Measurements from ENCODE around the gene LIN28B. TPM values are rescaled to one million over a fixed set of nuclear protein-coding genes. Genes with fewer than 3 reads are reported as not detected.

The LIN28B gene
- total and polyA plus RNA-seq, 2 of the 4 experiments (the other 2 are of a cell fraction): not detected

DNA sequence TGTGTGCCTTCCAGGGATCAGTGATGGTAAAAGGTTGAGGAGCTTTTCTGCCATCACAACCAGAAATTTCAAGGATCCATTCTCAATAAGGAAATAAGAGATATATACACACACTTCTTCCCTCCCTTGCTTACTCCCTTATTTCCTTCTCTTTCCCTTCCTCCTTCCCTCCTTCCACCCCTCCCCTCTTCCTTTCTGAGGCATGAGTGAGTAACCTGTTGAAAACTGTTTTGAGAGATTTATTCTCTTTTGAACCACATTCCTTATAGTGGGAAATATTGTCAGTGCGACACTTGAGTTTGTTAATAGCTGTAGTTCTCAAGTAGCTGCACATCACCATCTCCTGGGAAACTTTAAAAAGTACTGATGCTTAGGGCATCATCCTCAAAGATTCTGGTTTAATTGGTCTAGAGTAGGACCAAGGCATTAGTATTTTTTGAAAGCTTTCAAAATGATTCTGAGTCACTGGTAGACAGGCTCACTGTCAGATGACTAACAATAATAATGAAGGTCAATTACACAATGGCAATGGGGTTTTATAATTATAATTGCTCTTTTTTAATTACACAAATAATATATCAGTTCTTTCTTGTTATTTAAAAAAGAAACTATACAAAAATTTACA, 113.0 kb downstream of the LIN28B start:
- Histone ChIP-seq H2AFZ (replicated peaks; ENCODE audit: low read length, poor library complexity) (no peak overlapping the region), H3K4me2 (ENCODE audit: low read depth, low read length) (no peak overlapping the region), H3K4ac (ENCODE audit: low read depth, low read length) (no peak overlapping the region), H2BK15ac (ENCODE audit: low read depth, low read length) (no peak overlapping the region), H4K5ac (ENCODE audit: low read depth, low read length) (no peak overlapping the region), H3K36me3 (ENCODE audit: control insufficient read depth, insufficient read depth, low read length) (no peaks in the 10 kb centered on the region), H4K20me1 (ENCODE audit: insufficient read depth, low read length) (no peaks in the 10 kb centered on the region), H3K9me3 (ENCODE audit: control insufficient read depth, insufficient read depth, low read length) (no peaks in the 10 kb centered on the region), H3K9ac (ENCODE audit: low read depth, low read length) (no peak overlapping the region), H3K4me1 (ENCODE audit: control insufficient read depth, insufficient read depth, low read length) (no peaks in the 10 kb centered on the region), H4K91ac (ENCODE audit: insufficient read depth, low read depth, low read length) (no peak overlapping the region), H3K27me3 (ENCODE audit: control insufficient read depth, insufficient read depth, low read length) (peaks cover 10% of the 10 kb centered on the region; the same call in 1 of the 2 replicates), H2AK5ac (ENCODE audit: low read depth, low read length) (no peak overlapping the region), H3K9me1 (ENCODE audit: insufficient read depth, low read length) (no peaks in the 10 kb centered on the region), H3K4me3 (ENCODE audit: insufficient read depth, low read depth, low read length) (no peak overlapping the region), H2AK9ac (replicated peaks; ENCODE audit: low read depth, low read length, poor library complexity) (no peak overlapping the region), H4K8ac (ENCODE audit: low read depth in 2 of 2, low read length in 2 of 2) (no peak overlapping the region), H3K23ac (ENCODE audit: low read depth, low read length) (no peak overlapping the region), H3K18ac (ENCODE audit: low read depth, low read length) (no peak overlapping the region), H2BK5ac (ENCODE audit: low read depth, low read length, poor library complexity, severe bottlenecking) (no peak overlapping the region), H2BK120ac (ENCODE audit: low read depth, low read length) (no peak overlapping the region), H3K56ac (ENCODE audit: extremely low read depth, insufficient read depth, low read length) (no peak overlapping the region), H3K14ac (replicated peaks; ENCODE audit: low read depth, low read length) (no peak overlapping the region), H3K79me1 (ENCODE audit: low read depth in 1 of 2, low read length in 2 of 2) (no peaks in the 10 kb centered on the region), H2BK20ac (ENCODE audit: low read depth, low read length) (no peak overlapping the region), H3K27ac (ENCODE audit: insufficient read depth, low read length) (no peak overlapping the region)
- ChIA-PET POLR2A (ENCODE audit: unreplicated experiment) (no interaction called here), CTCF (no interaction called here)
- DNase-seq (no peak), ATAC-seq (ENCODE audit: low read depth) (no peak)
- WGBS, 2 experiments (ENCODE audit: extremely low coverage in 2 of 2, insufficient read length in 1 of 2): no CpG with 5 or more reads among the region's 1 CpG
- intact Hi-C loops (cut with micrococcal nuclease) (no loop called here), in situ Hi-C loops (cut with MboI; ENCODE audit: low sequenced_read_pairs) (loop anchor here (10.0 kb wide), 2 partner anchors 125 to 385 kb away; no protein-coding TSS in a partner anchor), dilution Hi-C loops (cut with HindIII; ENCODE audit: low sequenced_read_pairs, unreplicated experiment) (no loop called here)
- TF ChIP-seq POLR2A (IDR thresholded peaks at IDR 0.05; ENCODE audit: low read depth, low read length) (no peak), RAD21 (IDR thresholded peaks at IDR 0.05; ENCODE audit: low read length) (no peak), MAZ (IDR thresholded peaks at IDR 0.05; ENCODE audit: borderline replicate concordance, low read depth, low read length) (no peak), RCOR1 (IDR thresholded peaks at IDR 0.05; ENCODE audit: insufficient replicate concordance, low read length) (no peak), CEBPB (IDR thresholded peaks at IDR 0.05; ENCODE audit: low read depth, low read length) (no peak), BHLHE40 (IDR thresholded peaks at IDR 0.05; ENCODE audit: low read depth, low read length) (no peak), SMC3 (IDR thresholded peaks at IDR 0.05; ENCODE audit: low read depth, low read length) (no peak), MAFK (IDR thresholded peaks at IDR 0.05; ENCODE audit: low read depth, low read length) (no peak), FOS (IDR thresholded peaks at IDR 0.05; ENCODE audit: low read depth, low read length) (no peak), NFE2L2 (IDR thresholded peaks at IDR 0.05; ENCODE audit: low read depth, low read length) (no peak), MXI1 (IDR thresholded peaks at IDR 0.05; ENCODE audit: borderline replicate concordance, low read depth, low read length) (no peak), RFX5 (IDR thresholded peaks at IDR 0.05; ENCODE audit: low read depth, low read length) (no peak), CHD1 (IDR thresholded peaks at IDR 0.05; ENCODE audit: low read depth, low read length) (no peak)
- TF ChIP-seq, protein P1, sequence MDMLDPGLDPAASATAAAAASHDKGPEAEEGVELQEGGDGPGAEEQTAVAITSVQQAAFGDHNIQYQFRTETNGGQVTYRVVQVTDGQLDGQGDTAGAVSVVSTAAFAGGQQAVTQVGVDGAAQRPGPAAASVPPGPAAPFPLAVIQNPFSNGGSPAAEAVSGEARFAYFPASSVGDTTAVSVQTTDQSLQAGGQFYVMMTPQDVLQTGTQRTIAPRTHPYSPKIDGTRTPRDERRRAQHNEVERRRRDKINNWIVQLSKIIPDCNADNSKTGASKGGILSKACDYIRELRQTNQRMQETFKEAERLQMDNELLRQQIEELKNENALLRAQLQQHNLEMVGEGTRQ (IDR thresholded peaks at IDR 0.05; ENCODE audit: low read depth, low read length): no peak
- TF ChIP-seq, protein P2, sequence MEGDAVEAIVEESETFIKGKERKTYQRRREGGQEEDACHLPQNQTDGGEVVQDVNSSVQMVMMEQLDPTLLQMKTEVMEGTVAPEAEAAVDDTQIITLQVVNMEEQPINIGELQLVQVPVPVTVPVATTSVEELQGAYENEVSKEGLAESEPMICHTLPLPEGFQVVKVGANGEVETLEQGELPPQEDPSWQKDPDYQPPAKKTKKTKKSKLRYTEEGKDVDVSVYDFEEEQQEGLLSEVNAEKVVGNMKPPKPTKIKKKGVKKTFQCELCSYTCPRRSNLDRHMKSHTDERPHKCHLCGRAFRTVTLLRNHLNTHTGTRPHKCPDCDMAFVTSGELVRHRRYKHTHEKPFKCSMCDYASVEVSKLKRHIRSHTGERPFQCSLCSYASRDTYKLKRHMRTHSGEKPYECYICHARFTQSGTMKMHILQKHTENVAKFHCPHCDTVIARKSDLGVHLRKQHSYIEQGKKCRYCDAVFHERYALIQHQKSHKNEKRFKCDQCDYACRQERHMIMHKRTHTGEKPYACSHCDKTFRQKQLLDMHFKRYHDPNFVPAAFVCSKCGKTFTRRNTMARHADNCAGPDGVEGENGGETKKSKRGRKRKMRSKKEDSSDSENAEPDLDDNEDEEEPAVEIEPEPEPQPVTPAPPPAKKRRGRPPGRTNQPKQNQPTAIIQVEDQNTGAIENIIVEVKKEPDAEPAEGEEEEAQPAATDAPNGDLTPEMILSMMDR (conservative IDR thresholded peaks at IDR 0.05; ENCODE audit: low read depth, low read length): no peak
- TF ChIP-seq, protein P3, sequence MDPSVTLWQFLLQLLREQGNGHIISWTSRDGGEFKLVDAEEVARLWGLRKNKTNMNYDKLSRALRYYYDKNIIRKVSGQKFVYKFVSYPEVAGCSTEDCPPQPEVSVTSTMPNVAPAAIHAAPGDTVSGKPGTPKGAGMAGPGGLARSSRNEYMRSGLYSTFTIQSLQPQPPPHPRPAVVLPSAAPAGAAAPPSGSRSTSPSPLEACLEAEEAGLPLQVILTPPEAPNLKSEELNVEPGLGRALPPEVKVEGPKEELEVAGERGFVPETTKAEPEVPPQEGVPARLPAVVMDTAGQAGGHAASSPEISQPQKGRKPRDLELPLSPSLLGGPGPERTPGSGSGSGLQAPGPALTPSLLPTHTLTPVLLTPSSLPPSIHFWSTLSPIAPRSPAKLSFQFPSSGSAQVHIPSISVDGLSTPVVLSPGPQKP (IDR thresholded peaks at IDR 0.05; ENCODE audit: borderline replicate concordance, low read depth, low read length): no peak
- BruUV-seq (replicated peaks): no TSS peak
